ENCODE measurements around the gene CLCNKB.

GRCh38 chr1:16031551-16031950, 12.0 kb upstream of the CLCNKB start:
- TF ChIP-seq POLR2AphosphoS5 (IDR thresholded peaks at IDR 0.05) (no peak), EP300 (IDR thresholded peaks at IDR 0.05) (no peak)

Measured in sigmoid colon (tissue), 4 donors.